HG03571 (cell line): ENCODE measurements around the gene AHCYL2.
"Not testable (repeated sequence)": the region's sequence is repeated elsewhere in the genome, so short reads cannot be mapped to it uniquely, and the experiment has no call there.

Experiments
- ATAC-seq: cut with Tn5 transposase; IDR thresholded peaks from one replicate; pipeline ENCODE4 v1.9.1; 2021; ENCODE audit not compliant: unreplicated experiment

The AHCYL2 gene

DNA sequence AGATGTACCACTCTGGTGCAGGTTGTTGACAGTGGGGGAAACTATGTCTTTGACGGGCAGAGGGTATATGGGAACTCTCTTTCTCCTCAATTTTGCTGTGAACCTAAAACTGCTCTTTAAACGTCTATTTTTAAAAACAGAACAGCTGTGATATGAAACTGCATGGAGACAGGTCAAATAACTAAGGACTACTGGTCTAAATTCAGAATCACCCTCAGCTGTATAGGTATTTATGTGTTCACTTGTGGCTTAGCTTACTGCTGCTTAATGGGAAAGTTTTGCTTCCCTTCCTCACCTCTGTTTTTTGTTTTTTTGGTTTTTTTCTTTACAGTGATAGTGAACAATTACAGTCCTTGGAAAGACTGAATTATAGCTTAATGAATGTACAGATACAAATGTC lies 122.5 kb downstream of the AHCYL2 start:
- no peak for ATAC-seq

- no peak for ATAC-seq
Observed at GRCh38 chr7:129348023-129348740, 123.4 kb downstream of the AHCYL2 start.

- ATAC-seq = no peak
Observed at GRCh38 chr7:129351320-129351719, 126.5 kb downstream of the AHCYL2 start.

- ATAC-seq = not testable (repeated sequence)
Observed at GRCh38 chr7:129353104-129353503, 128.3 kb downstream of the AHCYL2 start.

GRCh38 chr7:129354428-129355157 lies 129.8 kb downstream of the AHCYL2 start:
- no peak for ATAC-seq

DNA sequence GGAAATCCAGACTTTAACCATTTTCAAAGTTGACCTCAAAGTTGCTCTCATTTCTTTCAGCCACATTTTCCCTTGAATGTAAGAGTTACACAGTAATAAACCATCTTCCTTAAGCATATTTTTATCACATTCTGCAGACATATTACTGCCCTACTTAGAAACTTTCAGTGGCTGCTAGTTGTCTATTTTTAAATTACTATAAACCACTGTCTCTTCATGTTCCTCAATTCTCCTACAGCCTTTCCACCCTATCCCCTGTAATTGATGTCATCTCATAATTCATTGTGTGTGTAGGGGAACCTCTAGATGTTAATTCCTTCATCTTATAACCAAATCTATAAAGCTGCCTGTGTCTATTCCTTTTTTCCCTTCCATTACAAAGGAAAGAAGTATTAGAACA lies 131.3 kb downstream of the AHCYL2 start:
- no peak for ATAC-seq

DNA sequence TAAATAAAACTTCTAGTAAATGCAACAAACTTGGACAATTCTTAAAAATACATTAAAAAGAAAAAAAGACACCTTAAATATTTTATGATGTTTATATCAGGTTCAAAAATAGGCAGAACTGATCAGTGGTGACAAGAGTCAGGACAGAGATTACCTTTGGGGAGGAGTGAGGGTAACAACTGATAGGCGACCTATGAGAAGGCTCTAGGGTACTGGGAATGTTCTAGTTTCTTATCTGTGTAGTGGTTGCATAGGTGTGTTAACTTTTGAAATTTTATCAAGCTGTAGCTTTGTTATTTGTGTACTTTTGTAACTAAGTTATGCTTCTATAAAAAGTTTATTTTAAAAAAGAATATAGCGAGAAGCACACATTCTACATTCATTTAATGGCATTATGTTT lies 134.3 kb downstream of the AHCYL2 start:
- no peak for ATAC-seq

DNA sequence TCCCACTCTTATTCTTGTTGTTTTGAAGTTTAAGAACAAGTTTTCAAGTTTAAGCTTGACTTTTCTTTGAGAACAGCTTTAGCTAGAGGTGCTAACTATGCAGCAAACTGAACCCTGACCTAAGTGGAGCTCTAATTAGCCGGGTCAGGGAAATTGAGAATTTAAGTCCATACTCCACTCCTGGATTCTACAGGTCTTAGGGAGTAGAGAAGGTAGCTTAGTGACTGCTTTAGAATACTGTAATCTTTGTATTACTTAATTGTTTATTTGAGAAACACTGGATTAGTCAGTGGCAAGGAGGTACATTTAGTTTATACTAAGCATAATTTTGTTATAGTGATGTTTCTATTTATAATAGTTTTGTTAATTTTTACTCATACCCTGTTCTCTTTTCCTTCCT lies 134.8 kb downstream of the AHCYL2 start:
- no peak for ATAC-seq

GRCh38 chr7:129361771-129362170 lies 136.9 kb downstream of the AHCYL2 start:
- ATAC-seq = no peak

DNA sequence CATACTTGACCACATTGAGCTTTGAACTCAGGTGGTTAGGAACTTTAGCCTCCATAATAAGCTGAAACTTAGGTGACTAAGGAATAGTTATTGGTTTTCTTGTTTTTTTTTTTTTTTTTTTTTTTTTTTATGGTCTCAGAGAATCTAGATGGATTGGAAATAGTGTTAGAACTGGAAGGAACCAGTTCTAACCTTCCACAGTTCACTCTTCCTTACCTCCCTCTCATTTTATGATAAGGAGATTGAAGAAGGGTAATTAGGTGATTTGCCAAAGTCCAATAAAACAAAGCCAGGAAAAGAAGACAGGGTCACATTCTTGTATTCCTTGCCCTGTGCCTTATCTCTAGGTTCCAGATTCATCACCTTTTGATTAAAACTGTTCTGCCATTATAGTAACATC lies 137.7 kb downstream of the AHCYL2 start:
- ATAC-seq = no peak

- no peak for ATAC-seq
Observed at GRCh38 chr7:129367349-129367699, 142.5 kb downstream of the AHCYL2 start.

DNA sequence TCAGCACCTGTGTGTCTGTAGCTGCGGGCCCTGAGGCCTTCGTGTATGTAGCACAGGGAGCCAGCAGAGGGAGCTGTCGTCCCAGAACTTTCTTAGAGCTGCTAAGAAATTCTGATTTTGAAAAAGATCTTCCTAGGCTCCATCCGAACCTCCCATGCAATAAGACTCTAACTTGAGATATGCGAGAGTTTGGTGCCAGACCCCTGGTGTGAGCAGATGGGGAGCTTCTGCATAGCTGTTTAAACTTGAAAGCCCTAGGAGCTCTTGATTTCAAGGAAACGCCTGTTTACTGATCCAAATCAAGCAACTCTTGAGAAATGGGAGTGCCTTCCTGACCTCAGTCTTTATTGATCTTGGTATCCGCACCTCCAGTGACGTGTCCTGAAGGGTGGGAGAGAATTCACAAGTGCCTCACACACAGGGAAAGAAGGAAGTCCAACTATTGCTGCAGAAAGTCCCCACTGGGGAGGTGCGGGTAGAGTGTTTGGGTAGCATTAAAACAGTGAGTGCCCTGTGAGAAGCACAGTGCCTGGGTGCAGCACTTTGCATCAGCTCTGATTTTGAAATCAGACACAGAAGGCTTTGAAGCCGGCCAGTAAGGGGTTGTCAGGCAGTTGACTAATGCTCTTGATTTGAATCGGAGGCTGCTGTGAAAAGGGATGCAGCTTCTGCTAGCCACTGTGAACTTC lies 143.0 kb downstream of the AHCYL2 start:
- ATAC-seq = peak; percentile 61

- ATAC-seq = peak; percentile 43
Observed at GRCh38 chr7:129368389-129368986, 143.7 kb downstream of the AHCYL2 start.

DNA sequence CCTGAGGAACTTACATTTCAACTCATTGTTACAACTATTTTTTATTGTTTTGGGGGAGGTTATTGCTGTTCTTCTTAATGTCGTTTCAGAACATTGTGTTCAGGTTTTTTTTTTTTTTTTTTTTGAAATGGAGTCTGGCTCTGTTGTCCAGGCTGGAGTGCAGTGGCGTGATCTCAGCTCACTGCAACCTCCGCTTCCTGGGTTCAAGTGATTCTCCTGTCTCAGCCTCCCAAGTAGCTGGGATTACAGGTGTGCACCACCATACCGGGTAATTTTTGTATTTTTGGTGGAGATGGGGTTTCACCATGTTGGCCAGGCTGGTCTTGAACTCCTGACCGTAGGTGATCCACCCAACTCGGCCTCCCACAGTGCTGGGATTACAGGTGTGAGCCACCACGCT lies 144.6 kb downstream of the AHCYL2 start:
- ATAC-seq = not testable (repeated sequence)

- ATAC-seq = no peak
Observed at GRCh38 chr7:129370812-129371211, 146.0 kb downstream of the AHCYL2 start.

GRCh38 chr7:129371487-129371886 lies 146.7 kb downstream of the AHCYL2 start:
- no peak for ATAC-seq

GRCh38 chr7:129373651-129374428 lies 149.0 kb downstream of the AHCYL2 start:
- ATAC-seq = no peak

- ATAC-seq = no peak
Observed at GRCh38 chr7:129375141-129375938, 150.5 kb downstream of the AHCYL2 start.

DNA sequence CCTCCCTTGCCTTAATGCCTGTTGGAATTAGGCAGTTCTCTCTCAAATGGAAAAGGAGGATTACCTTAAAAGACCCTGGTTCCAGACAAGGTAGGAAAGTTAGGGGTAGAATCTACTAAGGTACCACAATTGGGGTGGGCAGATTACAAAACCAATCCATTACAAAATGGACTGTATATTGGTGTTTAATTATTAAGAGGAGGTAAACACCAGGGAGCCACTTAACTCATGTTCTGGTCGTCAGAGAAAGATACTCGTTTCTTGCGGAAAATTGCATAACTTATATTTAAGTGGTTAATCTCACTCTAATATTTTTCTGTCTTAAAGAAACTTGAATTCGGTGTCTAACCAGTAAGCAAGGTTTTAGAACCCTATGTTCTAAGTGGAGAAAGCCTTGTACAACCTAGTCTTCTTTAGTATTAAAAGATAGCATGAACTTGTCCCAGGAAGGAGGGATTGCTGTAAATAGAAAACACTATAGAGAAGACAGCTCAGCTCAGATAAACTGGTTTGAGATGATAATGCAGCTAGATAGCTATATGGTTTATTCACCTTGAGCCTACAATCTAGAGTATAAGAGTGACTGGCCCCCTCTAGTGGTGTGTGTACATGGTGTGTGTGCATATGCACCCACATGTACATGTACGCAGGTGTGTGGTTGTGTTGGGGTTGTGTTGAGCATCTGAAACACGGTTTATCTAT lies 151.4 kb downstream of the AHCYL2 start:
- no peak for ATAC-seq
